ENCODE data around the gene RUSC1. TPM values are rescaled to one million over a fixed set of nuclear protein-coding genes. Genes with fewer than 3 reads are reported as not detected.
"Not testable (repeated sequence)": the region's sequence is repeated elsewhere in the genome, so short reads cannot be mapped to it uniquely, and the experiment has no call there.

RUSC1 gene
- total RNA-seq, 1 experiment from 2014 or later = 42.2 TPM

- no peaks in the 10 kb centered on the region for H3K9me3 ChIP-seq (ENCODE audit: low read depth, low read length, poor library complexity, severe bottlenecking)
- TF ChIP-seq CTCF (conservative IDR thresholded peaks at IDR 0.05; ENCODE audit: low read depth, low read length) = no peak
- TF ChIP-seq EZH2 (IDR thresholded peaks at IDR 0.05; ENCODE audit: borderline replicate concordance, low read depth, low read length, poor library complexity, severe bottlenecking) = no peak
- no peak for DNase-seq (ENCODE audit: low spot score)
- POLR2A ChIA-PET (ENCODE audit: low non-redundant PET) = no interaction called here
- H3K27ac ChIP-seq (ENCODE audit: low read depth, low read length, poor library complexity, severe bottlenecking) = no peak overlapping the region
- no peaks in the 10 kb centered on the region for H3K36me3 ChIP-seq (ENCODE audit: insufficient read depth, low read length, poor library complexity, severe bottlenecking)
- H3K4me1 ChIP-seq (ENCODE audit: insufficient read depth, low read length, poor library complexity, severe bottlenecking) = no peaks in the 10 kb centered on the region
- BruUV-seq (replicated peaks) = no TSS peak
- no peak overlapping the region for H3K4me3 ChIP-seq (ENCODE audit: low read depth, low read length, poor library complexity, severe bottlenecking)
- intact Hi-C loops (cut with micrococcal nuclease; ENCODE audit: unreplicated experiment) = no loop called here
- CTCF ChIA-PET = no interaction called here
- no peaks in the 10 kb centered on the region for H3K27me3 ChIP-seq (replicated peaks; ENCODE audit: insufficient read depth, low read depth, low read length, poor library complexity)
These were observed 35.1 kb upstream of the RUSC1 start for GRCh38 chr1:155285631-155286044.

GRCh38 chr1:155286544-155286943 lies 34.1 kb upstream of the RUSC1 start:
- POLR2A ChIA-PET (ENCODE audit: low non-redundant PET) = no interaction called here
- TF ChIP-seq EZH2 (IDR thresholded peaks at IDR 0.05; ENCODE audit: borderline replicate concordance, low read depth, low read length, poor library complexity, severe bottlenecking) (no peak), CTCF (conservative IDR thresholded peaks at IDR 0.05; ENCODE audit: low read depth, low read length) (no peak)
- no peaks in the 10 kb centered on the region for H3K9me3 ChIP-seq (ENCODE audit: low read depth, low read length, poor library complexity, severe bottlenecking)
- intact Hi-C loops (cut with micrococcal nuclease; ENCODE audit: unreplicated experiment) = no loop called here
- no TSS peak for BruUV-seq (replicated peaks)
- CTCF ChIA-PET = no interaction called here
- no peak overlapping the region for H3K27ac ChIP-seq (ENCODE audit: low read depth, low read length, poor library complexity, severe bottlenecking)
- H3K4me1 ChIP-seq (ENCODE audit: insufficient read depth, low read length, poor library complexity, severe bottlenecking) = no peaks in the 10 kb centered on the region
- no peak for DNase-seq (ENCODE audit: low spot score)
- no peak overlapping the region for H3K4me3 ChIP-seq (ENCODE audit: low read depth, low read length, poor library complexity, severe bottlenecking)
- H3K27me3 ChIP-seq (replicated peaks; ENCODE audit: insufficient read depth, low read depth, low read length, poor library complexity) = no peaks in the 10 kb centered on the region
- H3K36me3 ChIP-seq (ENCODE audit: insufficient read depth, low read length, poor library complexity, severe bottlenecking) = no peaks in the 10 kb centered on the region

- no peaks in the 10 kb centered on the region for H3K9me3 ChIP-seq (ENCODE audit: low read depth, low read length, poor library complexity, severe bottlenecking)
- TF ChIP-seq EZH2 (IDR thresholded peaks at IDR 0.05; ENCODE audit: borderline replicate concordance, low read depth, low read length, poor library complexity, severe bottlenecking) (no peak), CTCF (conservative IDR thresholded peaks at IDR 0.05; ENCODE audit: low read depth, low read length) (no peak)
- H3K27ac ChIP-seq (ENCODE audit: low read depth, low read length, poor library complexity, severe bottlenecking) = no peak overlapping the region
- intact Hi-C loops (cut with micrococcal nuclease; ENCODE audit: unreplicated experiment) = no loop called here
- no peak overlapping the region for H3K4me3 ChIP-seq (ENCODE audit: low read depth, low read length, poor library complexity, severe bottlenecking)
- no peaks in the 10 kb centered on the region for H3K4me1 ChIP-seq (ENCODE audit: insufficient read depth, low read length, poor library complexity, severe bottlenecking)
- no peaks in the 10 kb centered on the region for H3K27me3 ChIP-seq (replicated peaks; ENCODE audit: insufficient read depth, low read depth, low read length, poor library complexity)
- no peaks in the 10 kb centered on the region for H3K36me3 ChIP-seq (ENCODE audit: insufficient read depth, low read length, poor library complexity, severe bottlenecking)
- CTCF ChIA-PET = no interaction called here
- POLR2A ChIA-PET (ENCODE audit: low non-redundant PET) = no interaction called here
- DNase-seq (ENCODE audit: low spot score) = no peak
- no TSS peak for BruUV-seq (replicated peaks)
These were observed 32.6 kb upstream of the RUSC1 start for GRCh38 chr1:155287987-155288543.

GRCh38 chr1:155291006-155291405 lies 29.7 kb upstream of the RUSC1 start:
- BruUV-seq (replicated peaks); H3K27ac ChIP-seq (ENCODE audit: low read depth, low read length, poor library complexity, severe bottlenecking); H3K4me3 ChIP-seq (ENCODE audit: low read depth, low read length, poor library complexity, severe bottlenecking); H3K9me3 ChIP-seq (ENCODE audit: low read depth, low read length, poor library complexity, severe bottlenecking); H3K36me3 ChIP-seq (ENCODE audit: insufficient read depth, low read length, poor library complexity, severe bottlenecking); intact Hi-C loops (cut with micrococcal nuclease; ENCODE audit: unreplicated experiment); POLR2A ChIA-PET (ENCODE audit: low non-redundant PET); H3K4me1 ChIP-seq (ENCODE audit: insufficient read depth, low read length, poor library complexity, severe bottlenecking); DNase-seq (ENCODE audit: low spot score); CTCF ChIA-PET: not testable (repeated sequence)
- peaks cover 21% of the 10 kb centered on the region for H3K27me3 ChIP-seq (replicated peaks; ENCODE audit: insufficient read depth, low read depth, low read length, poor library complexity)

Measured in A673 (cell line).